Muscle layer of colon (tissue), 2 donors: Measurements from ENCODE around the gene PDIA6.

ENCODE experiments used
- H3K27ac ChIP-seq: one replicate; pipeline ENCODE4 v1.7.0; 2013; ENCODE audit warnings: low read depth, mild to moderate bottlenecking, low read length, moderate library complexity
- H3K27me3 ChIP-seq, 2 donors: one replicate each; pipeline ENCODE4 v1.7.0; 2013; ENCODE audit warnings: low read length in 2 of 2, mild to moderate bottlenecking in 2 of 2; ENCODE audit not compliant: insufficient read depth in 2 of 2, control insufficient read depth in 1 of 2
- H3K36me3 ChIP-seq: one replicate; pipeline ENCODE4 v1.7.0; 2013; ENCODE audit warnings: mild to moderate bottlenecking, low read length; ENCODE audit not compliant: insufficient read depth
- H3K4me1 ChIP-seq: one replicate; pipeline ENCODE4 v1.7.0; 2013; ENCODE audit warnings: mild to moderate bottlenecking, low read length; ENCODE audit not compliant: insufficient read depth
- H3K4me3 ChIP-seq, 2 donors: one replicate each; pipeline ENCODE4 v1.7.0; 2013; ENCODE audit warnings: low read length in 2 of 2, low read depth in 1 of 2, mild to moderate bottlenecking in 1 of 2, moderate library complexity in 1 of 2
- H3K9ac ChIP-seq: one replicate; pipeline ENCODE4 v1.7.0; 2013; ENCODE audit warnings: low read length
- H3K9me3 ChIP-seq: one replicate; pipeline ENCODE4 v1.7.0; 2013; ENCODE audit warnings: mild to moderate bottlenecking, low read length
- donor health status: abdominal sarcoma.
- donor health status: Adenocarcinoma of cecum.

The PDIA6 gene, protein sequence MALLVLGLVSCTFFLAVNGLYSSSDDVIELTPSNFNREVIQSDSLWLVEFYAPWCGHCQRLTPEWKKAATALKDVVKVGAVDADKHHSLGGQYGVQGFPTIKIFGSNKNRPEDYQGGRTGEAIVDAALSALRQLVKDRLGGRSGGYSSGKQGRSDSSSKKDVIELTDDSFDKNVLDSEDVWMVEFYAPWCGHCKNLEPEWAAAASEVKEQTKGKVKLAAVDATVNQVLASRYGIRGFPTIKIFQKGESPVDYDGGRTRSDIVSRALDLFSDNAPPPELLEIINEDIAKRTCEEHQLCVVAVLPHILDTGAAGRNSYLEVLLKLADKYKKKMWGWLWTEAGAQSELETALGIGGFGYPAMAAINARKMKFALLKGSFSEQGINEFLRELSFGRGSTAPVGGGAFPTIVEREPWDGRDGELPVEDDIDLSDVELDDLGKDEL

DNA sequence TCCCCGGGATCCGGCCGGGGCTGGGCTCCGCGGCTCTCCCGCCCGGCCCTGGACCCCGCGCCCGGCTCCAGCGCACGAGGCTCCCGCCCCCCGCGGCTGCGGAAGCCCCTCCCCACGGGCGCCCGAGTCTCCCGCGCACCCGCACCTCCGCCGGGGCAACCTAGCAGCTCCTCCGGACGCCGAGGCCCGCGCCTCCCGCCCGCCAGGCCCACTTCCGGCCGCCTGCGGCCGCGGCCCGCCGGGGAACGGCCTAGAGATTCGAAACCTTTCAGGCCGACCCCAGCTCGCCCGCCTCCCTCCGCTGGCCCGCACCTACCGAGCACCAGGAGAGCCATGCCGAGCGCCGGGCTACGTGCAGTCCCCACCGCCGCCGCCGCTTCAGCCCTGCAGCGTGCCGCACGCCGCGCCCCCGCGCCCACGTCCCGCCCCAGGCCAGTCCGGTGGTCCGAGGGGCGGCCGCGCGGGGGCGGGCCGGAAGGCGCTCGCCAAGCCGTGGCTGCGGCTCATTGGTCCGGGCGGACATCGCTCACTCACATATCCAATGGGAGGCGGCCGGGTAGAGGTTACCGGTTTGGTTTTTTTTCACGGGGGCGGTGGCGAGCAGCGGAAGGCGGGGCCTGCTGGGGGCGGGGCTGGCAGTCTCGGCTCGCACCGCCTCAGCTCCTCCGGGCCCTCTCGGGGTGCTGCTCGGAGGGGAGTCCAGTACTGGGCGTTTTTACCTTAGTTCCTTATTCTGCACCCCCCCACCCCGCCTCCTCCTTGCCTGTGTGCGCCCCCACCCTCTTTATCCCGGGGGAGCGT, at the start of gene PDIA6:
Gene PDIA6, minus strand, starts transcription at position 424 of the 801 bp plus-strand sequence. Its CDS starts 89 bp downstream, at position 335.
- Histone ChIP-seq H3K4me1 (peaks cover 19% of the 10 kb centered on the region), H3K27me3 (no peaks in the 10 kb centered on the region), H3K4me3 (peak within 1 kb of the TSS; percentile 41 to 69), H3K9ac (peak within 1 kb of the TSS; percentile 91), H3K9me3 (no peaks in the 10 kb centered on the region), H3K36me3 (no peaks in the 10 kb centered on the region), H3K27ac (peak within 1 kb of the TSS; percentile 73)

DNA sequence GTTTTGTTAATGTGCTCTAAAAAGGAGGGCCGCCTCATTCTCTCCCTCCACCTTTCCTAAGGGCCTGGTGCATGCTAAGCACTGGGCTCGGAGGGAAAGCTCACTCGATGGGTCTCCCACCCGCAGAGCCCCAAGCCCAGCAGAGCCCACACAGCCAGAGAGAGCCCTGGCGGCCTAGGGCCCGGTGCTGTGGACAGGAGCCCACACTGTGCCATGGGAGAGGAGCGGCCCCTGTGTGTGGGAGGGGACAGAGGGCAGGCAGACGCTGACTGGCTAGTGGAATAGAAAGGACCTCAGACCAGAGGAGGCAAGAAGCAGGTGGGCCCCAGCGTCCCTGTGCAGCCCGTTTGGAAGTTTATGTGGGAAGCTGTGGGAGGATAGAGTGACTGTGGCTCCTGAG, 49.7 kb upstream of the PDIA6 start:
- Histone ChIP-seq H3K9ac (no peak overlapping the region), H3K27ac (no peak overlapping the region), H3K27me3 (no peaks in the 10 kb centered on the region), H3K4me3 (no peak overlapping the region), H3K4me1 (peaks cover 31% of the 10 kb centered on the region), H3K9me3 (no peaks in the 10 kb centered on the region), H3K36me3 (no peaks in the 10 kb centered on the region)

DNA sequence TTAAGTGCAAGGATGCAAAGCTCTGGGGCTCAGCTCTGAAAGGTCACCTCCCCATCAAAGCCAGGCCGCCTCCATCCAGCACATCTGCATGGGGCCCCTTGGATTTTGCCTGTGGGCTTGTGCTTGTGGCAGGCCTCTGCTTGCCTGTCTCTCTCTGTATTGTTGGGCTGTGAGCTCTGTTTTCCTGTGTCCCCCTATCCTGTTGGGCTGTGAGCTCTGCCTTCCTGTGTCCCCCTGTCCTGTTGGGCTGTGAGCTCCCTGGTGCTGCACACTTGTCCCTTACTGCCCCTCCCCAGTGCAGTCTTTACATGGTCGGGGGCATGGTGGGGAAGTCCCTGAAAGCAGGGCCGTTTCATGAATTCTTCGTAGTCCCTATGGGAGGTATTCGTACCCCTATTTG, 49.2 kb upstream of the PDIA6 start:
- H3K36me3 ChIP-seq: no peaks in the 10 kb centered on the region
- H3K27me3 ChIP-seq: no peaks in the 10 kb centered on the region
- no peak overlapping the region for H3K27ac ChIP-seq
- H3K4me1 ChIP-seq: peaks cover 28% of the 10 kb centered on the region
- H3K4me3 ChIP-seq: no peak overlapping the region
- H3K9ac ChIP-seq: no peak overlapping the region
- H3K9me3 ChIP-seq: no peaks in the 10 kb centered on the region

DNA sequence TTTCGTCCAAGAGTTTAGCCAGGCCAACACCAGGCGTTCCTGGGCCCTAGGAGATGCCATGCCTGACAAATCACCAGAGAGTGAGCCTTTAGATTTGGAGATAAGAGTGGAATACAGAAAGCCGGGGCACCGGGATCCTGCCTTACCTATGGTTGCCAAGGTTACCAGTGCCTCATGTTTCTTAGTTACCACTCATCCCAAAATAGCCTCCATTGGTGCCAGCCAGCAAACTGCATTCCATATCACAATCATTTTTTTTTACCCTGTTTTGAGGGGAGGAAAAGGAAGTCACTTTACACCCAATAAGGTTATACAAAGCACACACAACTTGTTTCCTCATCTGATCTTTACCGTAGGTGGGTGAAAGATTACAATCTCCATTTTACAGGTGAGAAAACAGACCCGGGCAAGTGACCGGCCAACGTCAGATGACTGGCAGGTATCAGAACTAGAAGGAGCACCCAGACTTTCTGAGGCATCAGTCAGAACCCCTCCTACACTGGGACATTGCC, 48.3 kb upstream of the PDIA6 start:
- H3K4me3 ChIP-seq: no peak overlapping the region
- no peaks in the 10 kb centered on the region for H3K36me3 ChIP-seq
- H3K27ac ChIP-seq: no peak overlapping the region
- H3K4me1 ChIP-seq: peaks cover 21% of the 10 kb centered on the region
- H3K27me3 ChIP-seq: no peaks in the 10 kb centered on the region
- no peaks in the 10 kb centered on the region for H3K9me3 ChIP-seq
- H3K9ac ChIP-seq: no peak overlapping the region

DNA sequence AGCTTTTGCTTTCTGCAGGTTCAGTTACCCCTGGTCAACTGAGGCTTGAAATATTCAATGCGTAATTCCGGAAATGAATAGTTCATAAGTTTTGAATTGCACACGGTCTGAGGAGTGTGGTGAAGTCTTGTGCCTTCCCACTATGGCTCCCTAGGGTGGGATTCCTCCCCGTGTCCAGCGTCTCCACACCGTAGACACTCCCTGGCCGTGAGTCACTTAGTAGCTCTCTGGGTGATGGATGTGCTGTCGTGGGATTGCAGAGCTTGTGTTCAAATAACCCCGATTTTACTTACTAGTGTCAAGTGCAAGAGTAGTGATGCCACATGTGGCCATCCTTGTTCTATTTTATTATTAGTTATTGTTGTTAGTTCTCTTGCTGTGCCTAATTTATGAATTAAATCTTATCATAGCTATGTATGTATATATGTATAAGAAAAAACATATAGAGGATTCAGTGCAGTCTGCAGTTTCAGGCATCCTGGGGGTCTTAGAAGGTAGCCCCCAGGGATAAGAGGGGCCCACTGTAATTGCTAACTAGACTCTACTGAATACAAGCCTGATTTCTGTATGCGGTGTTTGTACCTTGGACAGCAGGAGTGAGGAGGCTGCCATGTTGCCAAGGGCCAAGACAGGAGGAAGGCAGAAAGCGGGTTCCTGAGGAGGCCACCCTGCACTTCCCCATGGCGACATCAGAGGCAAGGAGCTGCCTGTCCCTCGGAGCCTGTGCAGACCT, 47.7 kb upstream of the PDIA6 start:
- H3K9ac ChIP-seq: no peak overlapping the region
- no peak overlapping the region for H3K4me3 ChIP-seq
- peaks cover 17% of the 10 kb centered on the region for H3K4me1 ChIP-seq
- H3K9me3 ChIP-seq: no peaks in the 10 kb centered on the region
- no peaks in the 10 kb centered on the region for H3K36me3 ChIP-seq
- no peaks in the 10 kb centered on the region for H3K27me3 ChIP-seq
- H3K27ac ChIP-seq: no peak overlapping the region

DNA sequence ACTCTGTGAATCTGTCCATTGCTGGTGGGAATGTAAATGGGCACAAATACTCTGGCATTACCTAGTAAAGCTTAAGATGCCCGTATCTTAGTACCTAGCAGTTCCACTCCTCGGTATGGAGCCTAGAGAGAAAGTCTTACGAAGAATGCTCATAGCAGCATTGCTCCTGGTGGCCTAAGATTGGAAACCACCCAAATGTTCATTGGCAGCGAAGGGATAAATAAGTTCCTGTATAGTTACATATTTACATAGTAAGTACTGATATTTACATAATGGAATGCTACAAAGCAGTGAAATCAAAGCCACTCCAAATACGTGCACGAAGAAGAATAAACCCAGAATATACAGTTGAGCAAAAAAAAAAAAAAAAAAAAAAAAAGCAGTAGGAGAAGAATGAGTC, 46.7 kb upstream of the PDIA6 start:
- no peaks in the 10 kb centered on the region for H3K36me3 ChIP-seq
- H3K27me3 ChIP-seq: no peaks in the 10 kb centered on the region
- H3K9me3 ChIP-seq: no peaks in the 10 kb centered on the region
- no peak overlapping the region for H3K9ac ChIP-seq
- H3K4me1 ChIP-seq: peaks cover 8% of the 10 kb centered on the region
- no peak overlapping the region for H3K4me3 ChIP-seq
- H3K27ac ChIP-seq: no peak overlapping the region

DNA sequence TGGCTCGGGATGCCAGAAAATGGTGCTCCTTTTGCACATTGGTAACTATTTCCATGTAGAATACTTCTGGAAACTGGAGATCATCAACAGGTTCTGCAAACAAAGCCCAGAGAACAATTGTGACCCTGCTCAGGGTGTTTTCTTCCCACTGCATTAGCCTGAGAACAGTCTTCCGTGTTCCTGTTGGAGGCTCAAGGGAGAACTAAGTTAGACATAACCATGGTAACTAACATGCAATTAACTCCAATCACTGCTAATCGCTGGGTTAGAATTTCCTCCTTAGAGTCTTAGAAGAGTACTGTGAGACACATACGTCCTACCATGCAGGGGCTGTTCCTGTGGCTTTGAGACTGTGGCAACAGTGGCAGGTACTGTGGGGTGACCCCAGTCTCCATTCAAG, 36.0 kb upstream of the PDIA6 start:
- Histone ChIP-seq H3K4me3 (no peak overlapping the region), H3K27me3 (no peaks in the 10 kb centered on the region), H3K9ac (no peak overlapping the region), H3K4me1 (peaks cover 15% of the 10 kb centered on the region), H3K27ac (no peak overlapping the region), H3K9me3 (no peaks in the 10 kb centered on the region), H3K36me3 (no peaks in the 10 kb centered on the region)

DNA sequence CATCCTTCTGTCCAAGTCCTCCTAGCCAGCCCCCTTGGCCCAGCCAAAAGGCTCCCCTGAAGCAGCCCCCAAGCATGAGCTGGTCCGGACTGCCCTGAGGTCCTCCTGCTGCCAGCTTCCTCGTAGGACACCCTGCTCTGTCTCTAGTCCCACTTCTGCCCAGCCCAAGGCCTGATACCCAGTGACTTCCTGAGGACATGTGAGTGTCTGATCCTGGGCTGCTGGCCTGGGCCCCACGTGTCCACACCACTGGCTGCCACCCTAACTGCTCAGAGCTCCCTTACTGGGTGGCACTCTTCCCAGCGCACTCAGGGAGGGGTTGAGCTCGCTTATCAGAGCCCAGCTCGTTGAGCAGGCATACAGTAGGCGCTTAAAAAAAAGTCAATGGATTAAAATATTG, 34.4 kb upstream of the PDIA6 start:
- no peaks in the 10 kb centered on the region for H3K36me3 ChIP-seq
- H3K4me3 ChIP-seq: no peak overlapping the region
- H3K9ac ChIP-seq: no peak overlapping the region
- H3K27me3 ChIP-seq: no peaks in the 10 kb centered on the region
- peaks cover 18% of the 10 kb centered on the region for H3K4me1 ChIP-seq
- H3K27ac ChIP-seq: no peak overlapping the region
- peaks cover 4% of the 10 kb centered on the region for H3K9me3 ChIP-seq

DNA sequence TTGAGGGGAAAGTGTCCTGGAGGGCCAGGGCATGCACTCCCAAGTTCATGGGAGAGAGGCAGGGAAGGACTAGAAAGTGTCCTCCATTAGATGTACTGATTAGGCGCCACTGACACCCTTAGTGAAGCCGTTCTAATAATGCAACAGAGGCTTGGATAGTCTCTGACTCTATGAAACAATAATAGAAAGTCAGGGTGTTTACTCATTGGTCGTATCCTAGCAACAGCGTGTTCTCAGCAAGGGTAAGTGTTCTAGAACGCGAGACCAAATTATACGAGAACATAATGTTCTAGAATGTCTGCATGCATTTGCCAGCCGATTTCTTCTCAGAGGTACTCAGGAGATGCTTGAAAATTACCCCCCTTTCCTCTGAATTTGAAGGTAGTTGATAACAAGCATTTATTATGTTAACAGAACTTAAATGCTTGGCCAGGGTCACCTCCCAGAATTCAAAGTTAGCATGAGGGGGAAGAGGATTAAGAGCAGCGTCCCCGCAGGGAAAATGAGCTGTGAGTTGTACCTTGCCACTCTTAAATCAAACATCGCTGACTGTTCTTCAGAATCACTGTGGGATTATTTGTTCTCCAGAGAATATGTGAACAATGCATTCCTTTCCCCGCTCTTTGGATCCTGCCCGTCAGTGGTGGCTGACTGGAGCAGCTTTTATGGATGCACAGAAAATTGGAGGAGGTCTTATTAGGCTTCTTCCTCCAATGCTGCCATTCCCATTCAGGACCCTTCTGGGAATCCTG, 33.7 kb upstream of the PDIA6 start:
- Histone ChIP-seq H3K4me3 (no peak overlapping the region), H3K9ac (no peak overlapping the region), H3K27ac (no peak overlapping the region), H3K9me3 (peaks cover 7% of the 10 kb centered on the region), H3K27me3 (no peaks in the 10 kb centered on the region), H3K36me3 (no peaks in the 10 kb centered on the region), H3K4me1 (peaks cover 18% of the 10 kb centered on the region)

DNA sequence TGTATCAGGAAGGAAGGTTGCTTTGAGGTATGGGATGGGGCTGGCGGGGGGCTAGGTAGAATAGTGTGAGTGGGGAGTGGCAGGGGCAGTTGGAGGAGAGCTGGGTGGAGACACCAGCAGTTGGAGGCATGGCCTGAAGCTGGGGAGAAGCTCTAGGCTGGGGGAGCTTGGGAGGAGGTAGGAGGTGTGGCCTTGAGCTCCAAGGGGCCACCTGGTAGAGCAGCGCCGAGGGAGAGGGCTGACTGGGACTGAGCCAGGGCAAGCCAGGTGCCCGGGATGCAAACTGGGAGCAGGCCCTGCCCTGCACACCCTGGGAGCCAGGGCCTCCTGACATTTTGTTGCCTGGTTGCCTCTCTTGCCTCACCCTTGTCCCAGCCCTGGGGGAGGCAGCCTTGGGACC, 33.1 kb upstream of the PDIA6 start:
- Histone ChIP-seq H3K27me3 (no peaks in the 10 kb centered on the region), H3K27ac (peak overlapping the region; percentile 9), H3K36me3 (no peaks in the 10 kb centered on the region), H3K4me1 (peaks cover 18% of the 10 kb centered on the region), H3K4me3 (no peak overlapping the region), H3K9me3 (peaks cover 7% of the 10 kb centered on the region), H3K9ac (no peak overlapping the region)
